Astrocyte of the cerebellum (primary cell): ENCODE results near the gene TARBP1.

Source experiments
- DNase-seq: peaks from one replicate; pipeline ENCODE4 v3.0.0-alpha.2; 2011; ENCODE audit warnings: low read depth
- H3K4me3 ChIP-seq: 2 replicates; pipeline ENCODE4 v1.5.1; 2011; ENCODE audit warnings: mild to moderate bottlenecking, low read depth, low read length, moderate library complexity
- CTCF ChIP-seq: IDR thresholded peaks from 2 replicates; pipeline ENCODE4 v1.5.1; 2012; ENCODE audit warnings: low read length, low read depth, moderate library complexity, mild to moderate bottlenecking; ENCODE audit errors: missing control alignments
- in situ Hi-C: cut with HindIII; loops from 2 replicates; pipeline ENCODE4 v1.10.0; 2017; ENCODE audit warnings: low sequenced_read_pairs

Gene TARBP1

GRCh38 chr1:234440348-234440747 lies 38.6 kb downstream of the TARBP1 start:
- no peak for DNase-seq
- in situ Hi-C loops, result no loop called here
- no peak overlapping the region for H3K4me3 ChIP-seq
- no peak for TF ChIP-seq CTCF

- no peak for DNase-seq
- H3K4me3 ChIP-seq, result no peak overlapping the region
- no peak for TF ChIP-seq CTCF
- in situ Hi-C loops, result no loop called here
Observed at GRCh38 chr1:234438579-234438978, 40.4 kb downstream of the TARBP1 start.

- in situ Hi-C loops, result no loop called here
- H3K4me3 ChIP-seq, result no peak overlapping the region
- peak; percentile 18 for DNase-seq
- no peak for TF ChIP-seq CTCF
Observed at GRCh38 chr1:234437423-234438171, 41.4 kb downstream of the TARBP1 start.

- no peak for TF ChIP-seq CTCF
- no peak overlapping the region for H3K4me3 ChIP-seq
- DNase-seq, result no peak
- in situ Hi-C loops, result no loop called here
Observed at GRCh38 chr1:234435620-234436019, 43.4 kb downstream of the TARBP1 start.

- no peak for DNase-seq
- TF ChIP-seq CTCF, result no peak
- in situ Hi-C loops, result no loop called here
- H3K4me3 ChIP-seq, result no peak overlapping the region
Observed at GRCh38 chr1:234434706-234435105, 44.3 kb downstream of the TARBP1 start.

GRCh38 chr1:234433563-234434285 lies 45.3 kb downstream of the TARBP1 start:
- DNase-seq, result no peak
- TF ChIP-seq CTCF, result no peak
- in situ Hi-C loops, result no loop called here
- no peak overlapping the region for H3K4me3 ChIP-seq
